K562 (cell line): Measurements from ENCODE around the gene SARS1. TPM values are rescaled to one million over a fixed set of nuclear protein-coding genes. Genes with fewer than 3 reads are reported as not detected.

Source experiments
- ARHGAP35 ChIP-seq: fragments of 450-650 bp; IDR thresholded peaks from 2 replicates; pipeline ENCODE4 v1.6.1; 2018; ENCODE audit not compliant: partially characterized antibody
- ATF6 ChIP-seq: sonication (generic); formaldehyde crosslinking; IDR thresholded peaks from 2 replicates; pipeline ENCODE4 v1.4.0; 2020; ENCODE audit warnings: mild to moderate bottlenecking, missing genetic modification reagents
- CCAR2 ChIP-seq: fragments of 200-400 bp; formaldehyde crosslinking; IDR thresholded peaks from 2 replicates; pipeline ENCODE4 v1.6.1; 2017; ENCODE audit warnings: mild to moderate bottlenecking, low read depth, low read length
- CEBPG ChIP-seq, 3 experiments: fragments of 200-800 bp in 1 of 3; sonication (Bioruptor generic) in 1 of 3; sonication (generic) in 1 of 3; formaldehyde crosslinking in 1 of 3; IDR thresholded peaks in 2 of 3; conservative IDR thresholded peaks in 1 of 3; 2 replicates each; pipeline versions ENCODE4 v1.6.1 to v1.8.0; 2016 to 2022; ENCODE audit warnings: missing compliant biosample characterization in 2 of 3, missing genetic modification characterization in 2 of 3, mild to moderate bottlenecking in 1 of 3, missing genetic modification reagents in 1 of 3
- ELK3 ChIP-seq: fragments of 450-650 bp; formaldehyde crosslinking; IDR thresholded peaks from 2 replicates; pipeline ENCODE4 v1.4.0; 2020; ENCODE audit warnings: mild to moderate bottlenecking
- ETV1 ChIP-seq: fragments of 450-650 bp; conservative IDR thresholded peaks from 2 replicates; pipeline ENCODE4 v1.6.1; 2016; ENCODE audit warnings: missing genetic modification characterization, control low read depth, low read depth, missing compliant biosample characterization
- FOS ChIP-seq: IDR thresholded peaks from 3 replicates; pipeline ENCODE4 v1.6.1; 2011; ENCODE audit not compliant: insufficient read length; ENCODE audit errors: extremely low read depth
- FOXJ2 ChIP-seq: fragments of 200-800 bp; sonication (Bioruptor generic); IDR thresholded peaks from 2 replicates; pipeline ENCODE4 v1.6.1; 2016; ENCODE audit warnings: missing genetic modification characterization, missing compliant biosample characterization
- GABPB2 ChIP-seq: fragments of 250-450 bp; sonication (Bioruptor Pico); conservative IDR thresholded peaks from 2 replicates; pipeline ENCODE4 v1.5.1; 2021; ENCODE audit warnings: mild to moderate bottlenecking
- GMEB1 ChIP-seq: fragments of 250-450 bp; sonication (Bioruptor Pico); IDR thresholded peaks from 2 replicates; pipeline ENCODE4 v1.4.0; 2020; ENCODE audit warnings: mild to moderate bottlenecking
- KDM5B ChIP-seq: fragments of 200-600 bp; sonication (generic); IDR thresholded peaks from 2 replicates; pipeline ENCODE4 v1.6.1; 2012; ENCODE audit warnings: low read depth, mild to moderate bottlenecking, moderate library complexity, low read length, control low read depth, inconsistent platforms; ENCODE audit not compliant: insufficient replicate concordance
- KLF1 ChIP-seq: fragments of 450-650 bp; IDR thresholded peaks from 2 replicates; pipeline ENCODE4 v1.6.1; 2016; ENCODE audit warnings: missing genetic modification characterization, missing compliant biosample characterization
- MTA3 ChIP-seq: fragments of 450-650 bp; formaldehyde crosslinking; IDR thresholded peaks from 2 replicates; pipeline ENCODE4 v1.6.1; 2017; ENCODE audit warnings: mild to moderate bottlenecking, borderline replicate concordance
- NR0B1 ChIP-seq: fragments of 450-650 bp; IDR thresholded peaks from one replicate; pipeline ENCODE4 v1.6.1; 2018; ENCODE audit warnings: mild to moderate bottlenecking, moderate library complexity; ENCODE audit not compliant: partially characterized antibody
- RBM25 ChIP-seq: fragments of 200-400 bp; formaldehyde crosslinking; IDR thresholded peaks from 2 replicates; pipeline ENCODE4 v1.6.1; 2018; ENCODE audit warnings: low read length, low read depth, moderate library complexity; ENCODE audit not compliant: severe bottlenecking
- TCF7 ChIP-seq: sonication (generic); IDR thresholded peaks from 2 replicates; pipeline ENCODE4 v1.6.1; 2016; ENCODE audit warnings: antibody characterized with exemption, borderline replicate concordance
- TEAD4 ChIP-seq, 2 experiments: sonication (generic) in 1 of 2; formaldehyde crosslinking in 1 of 2; IDR thresholded peaks; 2 replicates each; pipeline versions ENCODE4 v1.6.1 to v1.8.0; 2012 to 2022; ENCODE audit warnings: borderline replicate concordance in 1 of 2, inconsistent platforms in 1 of 2, low read length in 1 of 2, mild to moderate bottlenecking in 1 of 2, missing genetic modification reagents in 1 of 2
- ZNF140 ChIP-seq: fragments of 250-450 bp; sonication (Bioruptor Pico); IDR thresholded peaks from 2 replicates; pipeline ENCODE4 v1.8.0; 2021; ENCODE audit warnings: moderate library complexity, mild to moderate bottlenecking, inconsistent platforms
- ZNF507 ChIP-seq: conservative IDR thresholded peaks from 2 replicates; pipeline ENCODE4 v1.6.1; 2017; ENCODE audit warnings: missing genetic modification characterization, missing compliant biosample characterization
- ZNF76 ChIP-seq: fragments of 250-450 bp; sonication (Bioruptor Pico); IDR thresholded peaks from 2 replicates; pipeline ENCODE4 v1.4.0; 2020; ENCODE audit warnings: mild to moderate bottlenecking, moderate library complexity, borderline replicate concordance
- polyA plus RNA-seq, 8 experiments: library from polyadenylated mRNA; depleted of rRNA in 4 of 8; stranded (reverse) in 5 of 8; unstranded in 3 of 8; fragments of >200 nt; fragmentation: Nextera tagmentation in 2 of 8; fragmentation: Illumina TruSeq in 1 of 8; extraction: Ambion mirVana in 2 of 8; extraction: Trizol in 1 of 8; gene quantifications; 2 replicates each; pipeline versions ENCODE4 v1.2.1 to v1.2.3, GENCODE V29; 2011 to 2014; ENCODE audit warnings: inconsistent platforms in 1 of 8, missing spikeins in 1 of 8
- total RNA-seq, 7 experiments: library from RNA; depleted of rRNA in 6 of 7; stranded (reverse); fragments of >200 nt in 6 of 7; fragmentation: Illumina TruSeq in 2 of 7; extraction: Trizol in 2 of 7; gene quantifications; 2 replicates each; pipeline versions ENCODE4 v1.2.1 to v1.2.3, GENCODE V29; 2011 to 2021; ENCODE audit warnings: low replicate concordance in 1 of 7

SARS1 gene
- total and polyA plus RNA-seq, 9 of the 15 experiments (the other 6 are each of a cell fraction or from before 2014, with no cell fraction given): 221 to 623 (median 254) TPM

- TF ChIP-seq ATF6 (CRISPR knock-in tag) (no peak), ZNF507 (tag) (no peak), KDM5B (no peak), GMEB1 (CRISPR knock-in tag) (no peak), CCAR2 (no peak), CEBPG (CRISPR knock-in tag; IDR thresholded peaks at IDR 0.05) (no peak), CEBPG (tag; conservative IDR thresholded peaks at IDR 0.05 in 1 of 2, IDR thresholded peaks at IDR 0.05 in 1 of 2) (no peak), TCF7 (no peak), GABPB2 (no peak), MTA3 (no peak; the same call in 1 of the 2 replicates), ZNF76 (CRISPR knock-in tag) (no peak), TEAD4 (IDR thresholded peaks at IDR 0.05; ENCODE audit: low read length) (no peak), TEAD4 (CRISPR knock-in tag; IDR thresholded peaks at IDR 0.05; ENCODE audit: borderline replicate concordance) (no peak), FOXJ2 (tag) (no peak), ZNF140 (CRISPR knock-in tag) (no peak), RBM25 (no peak), KLF1 (tag) (no peak), ELK3 (no peak; the same call in 1 of the 2 replicates), ARHGAP35 (no peak), NR0B1 (no peak), ETV1 (tag) (no peak), FOS (no peak)
These were observed 26.7 kb downstream of the SARS1 start (continued) for GRCh38 chr1:109240158-109241152.
